UCSD-AML1 (cell line): ENCODE data around the gene SIN3B.
"Not testable (repeated sequence)": the region's sequence is repeated elsewhere in the genome, so short reads cannot be mapped to it uniquely, and the experiment has no call there.

Source experiments
- DNase-seq: peaks from one replicate; lab custom pipeline; 2025; ENCODE audit not compliant: unreplicated experiment; lab: John Stamatoyannopoulos, UW

Gene SIN3B

DNA sequence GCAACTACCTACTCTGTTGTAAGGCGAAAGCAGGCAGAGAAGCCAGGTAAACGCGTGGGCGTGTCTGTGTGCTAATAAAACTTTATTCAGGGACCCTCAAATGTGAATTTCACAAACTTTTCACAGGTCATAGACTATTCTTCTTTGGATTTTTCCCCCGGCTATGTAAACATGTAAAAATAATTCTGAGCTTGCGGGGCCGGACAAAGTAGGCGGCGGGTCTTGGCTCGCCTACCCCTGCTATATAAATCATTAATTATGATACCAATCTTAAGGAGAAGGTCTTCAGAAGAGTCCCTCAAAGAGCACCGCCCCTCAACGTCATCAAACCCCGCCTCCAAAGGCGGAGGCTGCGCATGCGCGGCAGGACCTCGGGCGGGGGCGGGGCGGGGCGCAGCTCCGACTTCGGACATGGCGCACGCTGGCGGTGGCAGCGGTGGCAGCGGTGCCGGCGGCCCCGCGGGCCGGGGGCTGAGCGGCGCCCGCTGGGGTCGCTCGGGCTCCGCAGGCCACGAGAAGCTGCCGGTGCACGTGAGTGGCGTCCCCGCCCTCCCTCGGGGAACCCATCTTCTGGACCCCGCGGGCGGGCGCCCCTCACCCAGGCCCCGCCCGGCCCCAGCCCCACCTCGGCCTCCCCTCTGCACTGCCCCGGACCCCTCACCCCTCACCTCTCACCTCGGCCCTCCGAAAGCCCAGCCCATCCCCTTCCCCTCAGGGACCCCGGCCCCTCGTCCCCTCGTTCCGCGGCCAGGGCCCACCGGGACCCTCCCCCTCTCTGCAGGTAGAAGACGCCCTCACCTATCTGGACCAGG is at the start of gene SIN3B:
Gene SIN3B (plus strand): TSS at position 389 of the 812 bp plus-strand sequence. CDS start 23 bp downstream, at position 412.
- peak; percentile 94 for DNase-seq

- DNase-seq = no peak
These were observed 49.5 kb upstream of the SIN3B start for GRCh38 chr19:16779539-16780163.

DNA sequence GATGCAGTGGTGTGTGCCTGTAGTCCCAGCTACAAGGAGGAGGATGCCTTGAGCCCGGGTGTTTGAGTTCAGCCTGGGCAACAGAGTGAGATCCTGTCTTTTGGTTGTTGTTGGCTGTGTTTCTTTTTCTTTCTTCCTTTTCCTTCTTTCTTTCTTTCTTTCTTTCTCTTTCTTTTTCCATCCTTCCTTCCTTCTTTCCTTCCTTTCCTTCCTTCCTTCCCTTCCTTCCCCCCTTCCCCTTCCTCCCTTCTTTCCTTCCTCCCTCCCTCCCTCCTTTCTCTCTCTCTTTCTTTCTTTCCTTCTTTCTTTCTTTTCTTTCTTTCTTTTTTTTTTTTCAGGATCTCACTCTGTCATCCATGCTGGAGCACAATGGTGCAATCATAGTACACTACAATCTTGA is 46.5 kb upstream of the SIN3B start:
- DNase-seq = no peak

DNA sequence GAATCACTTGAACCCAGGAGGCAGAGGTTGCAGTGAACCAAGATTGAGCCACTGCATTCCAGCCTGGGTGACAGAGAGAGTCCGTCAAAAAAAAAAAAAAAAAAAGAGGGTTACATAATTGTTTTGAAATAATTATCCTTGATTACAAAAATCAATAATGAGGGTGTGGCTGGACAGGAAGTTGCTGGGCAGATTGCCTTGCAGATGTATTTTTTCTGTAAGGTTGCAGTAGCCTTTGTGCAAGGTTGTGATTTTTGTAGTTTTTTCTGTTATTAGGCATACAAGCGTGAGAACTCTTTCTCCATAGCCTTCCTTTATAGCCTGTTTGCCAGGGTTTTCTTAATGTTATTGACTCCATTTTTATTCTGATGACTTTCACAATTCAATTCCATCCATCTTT is 40.7 kb upstream of the SIN3B start:
- no peak for DNase-seq

- DNase-seq = no peak
These were observed 40.0 kb upstream of the SIN3B start for GRCh38 chr19:16789238-16789637.

DNA sequence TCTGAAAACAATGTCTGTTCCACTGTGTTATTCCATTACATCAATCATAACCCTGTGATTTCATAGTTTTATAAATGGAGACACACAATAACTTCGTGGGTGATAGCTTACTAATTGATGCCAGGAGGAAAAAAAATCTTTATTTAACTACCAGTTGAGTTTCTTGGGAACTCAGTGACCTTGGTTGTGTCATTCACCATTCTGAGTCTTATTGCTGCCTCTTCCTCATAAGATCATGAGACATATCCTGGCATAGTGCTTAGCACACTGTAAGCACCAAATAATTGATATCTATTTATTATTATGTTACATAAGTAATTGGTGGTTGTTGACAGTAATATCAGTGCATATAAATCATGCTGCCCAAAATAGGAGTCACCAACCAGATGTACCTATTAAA is 39.1 kb upstream of the SIN3B start:
- DNase-seq = no peak

- DNase-seq = no peak
These were observed 37.3 kb upstream of the SIN3B start for GRCh38 chr19:16791942-16792341.

- no peak for DNase-seq
These were observed 34.4 kb upstream of the SIN3B start for GRCh38 chr19:16794456-16795441.

GRCh38 chr19:16795731-16796130 is 33.5 kb upstream of the SIN3B start:
- no peak for DNase-seq

GRCh38 chr19:16797876-16798275 is 31.3 kb upstream of the SIN3B start:
- DNase-seq = no peak

DNA sequence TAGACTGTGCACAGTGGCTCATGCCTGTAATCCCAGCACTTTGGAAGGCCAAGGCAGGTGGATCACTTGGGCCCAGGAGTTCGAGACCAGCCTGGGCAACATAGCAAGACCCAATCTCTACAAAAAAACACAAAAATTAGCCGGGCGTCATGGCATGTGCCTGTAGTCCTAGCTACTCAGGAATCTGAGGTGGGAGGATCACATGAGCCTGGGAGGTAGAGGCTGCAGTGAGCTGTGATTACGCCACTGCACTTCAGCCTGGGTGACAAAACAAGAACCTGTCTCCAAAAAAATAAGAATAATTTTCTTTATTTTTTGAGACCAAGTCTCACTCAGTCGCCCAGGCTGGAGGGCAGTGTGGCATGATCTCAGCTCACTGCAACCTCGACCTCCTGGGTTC is 30.9 kb upstream of the SIN3B start:
- DNase-seq = not testable (repeated sequence)

DNA sequence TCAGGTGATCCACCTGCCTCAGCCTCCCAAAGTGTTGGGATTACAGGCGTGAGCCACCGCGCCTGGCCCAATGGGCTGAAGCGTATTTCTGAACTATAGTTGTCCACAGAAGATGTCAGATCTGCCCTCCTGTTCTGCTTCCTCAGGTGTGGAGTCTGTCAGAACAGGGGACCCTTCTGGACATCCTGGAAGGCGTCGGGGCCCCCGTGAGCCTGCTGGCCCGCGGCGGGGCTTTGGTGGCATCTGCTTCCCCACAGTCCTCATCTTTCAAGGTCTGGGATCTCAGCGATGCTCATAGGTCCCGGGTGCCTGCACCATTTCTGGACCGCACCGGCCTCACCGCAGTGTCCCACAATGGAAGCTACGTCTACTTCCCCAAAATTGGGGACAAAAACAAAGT is 29.5 kb upstream of the SIN3B start:
- DNase-seq = no peak

DNA sequence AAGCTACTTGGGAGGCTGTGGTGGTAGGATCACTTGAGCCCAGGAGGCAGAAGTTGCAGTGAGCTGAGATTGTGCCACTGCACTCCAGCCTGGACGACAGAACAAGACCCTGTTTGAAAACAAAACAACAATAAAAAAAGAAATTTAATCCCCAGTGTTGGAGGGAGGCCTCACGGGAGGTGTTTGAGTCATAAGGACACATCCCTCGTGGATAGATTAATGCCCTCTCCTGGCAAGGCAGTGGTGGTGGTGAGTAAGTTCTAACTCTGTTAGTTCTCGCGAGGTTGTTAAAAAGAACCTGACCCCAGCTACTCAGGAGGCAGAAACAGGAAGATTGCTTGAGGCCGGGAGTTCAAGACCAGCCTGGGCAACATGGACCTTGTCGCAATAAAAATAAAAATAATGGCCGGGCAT is 27.6 kb upstream of the SIN3B start:
- DNase-seq = no peak

- DNase-seq = no peak
These were observed 25.0 kb upstream of the SIN3B start for GRCh38 chr19:16804176-16804575.

DNA sequence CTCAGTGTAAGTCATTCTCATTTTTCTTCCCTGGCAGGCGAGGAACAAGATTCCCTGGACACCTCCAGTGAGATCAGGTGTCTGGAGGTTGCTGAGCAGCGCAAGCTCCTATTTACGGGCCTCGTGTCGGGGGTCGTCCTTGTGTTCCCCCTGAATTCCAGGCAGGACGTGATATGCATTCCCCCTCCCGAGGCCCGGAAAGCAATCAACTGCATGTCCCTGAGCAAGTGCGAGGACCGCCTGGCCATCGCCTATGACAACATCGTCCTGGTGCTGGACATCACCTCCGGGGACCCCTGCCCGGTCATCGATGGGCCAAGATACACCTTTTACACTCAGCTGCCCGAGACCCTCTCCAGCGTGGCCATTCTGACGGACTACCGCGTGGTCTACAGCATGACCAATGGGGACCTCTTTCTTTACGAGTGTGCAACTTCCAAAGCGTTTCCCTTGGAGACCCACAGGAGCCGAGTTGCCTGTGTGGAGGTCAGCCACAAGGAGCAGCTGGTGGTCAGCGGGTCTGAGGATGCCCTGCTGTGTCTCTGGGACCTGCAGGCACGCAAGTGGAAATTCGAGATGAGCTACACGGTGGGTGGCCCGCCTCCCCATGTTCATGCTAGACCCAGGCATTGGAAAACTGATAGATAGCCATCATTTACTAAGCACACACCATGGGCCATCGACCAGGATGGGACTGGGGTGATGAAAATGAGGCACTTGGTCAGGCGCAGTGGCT is 21.5 kb upstream of the SIN3B start:
- no peak for DNase-seq

DNA sequence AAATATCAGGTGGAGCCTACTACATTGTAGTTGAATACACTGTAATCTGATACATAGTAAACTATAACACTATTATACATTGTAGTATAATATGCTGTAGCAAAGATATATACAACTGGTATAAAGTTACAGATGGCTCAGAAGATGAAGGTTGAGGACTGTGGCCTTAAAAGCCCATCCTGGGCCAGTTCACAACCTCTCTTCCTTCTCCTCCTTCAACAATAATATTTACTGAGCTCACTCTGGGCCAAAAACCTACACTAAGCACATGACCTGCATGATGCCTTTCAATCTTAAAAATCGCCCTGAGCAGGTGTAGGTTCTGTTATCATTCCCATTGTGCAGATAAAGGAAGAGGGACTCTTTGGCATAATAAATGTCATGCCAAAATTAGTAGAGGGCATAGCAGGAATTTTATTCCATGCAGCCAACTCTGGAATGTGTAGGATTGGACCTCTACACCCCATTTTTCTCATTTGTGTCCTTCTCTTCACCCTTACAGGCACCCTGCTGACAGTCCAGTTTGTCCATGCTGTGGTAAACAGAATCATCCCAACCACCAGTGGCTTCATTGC is 14.6 kb upstream of the SIN3B start:
- DNase-seq = no peak

- no peak for DNase-seq
These were observed 9.1 kb upstream of the SIN3B start for GRCh38 chr19:16820056-16820455.

DNA sequence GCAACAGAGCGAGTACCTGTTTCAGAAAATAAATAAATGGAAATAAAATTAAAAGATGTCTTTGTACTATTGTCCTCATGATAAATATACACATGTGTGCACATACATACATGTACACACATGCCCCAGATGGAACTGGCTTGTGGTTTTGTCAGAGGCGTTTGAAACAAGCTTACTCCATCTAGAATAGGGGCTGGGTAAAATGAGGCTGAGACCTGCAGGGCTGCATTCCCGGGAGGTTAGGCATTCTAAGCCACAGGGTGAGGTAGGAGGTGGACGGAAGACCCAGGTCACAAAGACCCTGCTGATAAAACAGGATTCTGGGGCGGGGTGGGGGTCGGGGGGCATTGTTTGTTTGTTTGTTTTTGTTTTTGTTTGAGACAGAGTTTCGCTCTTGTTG is 8.1 kb upstream of the SIN3B start:
- no peak for DNase-seq

- no peak for DNase-seq
These were observed 6.5 kb upstream of the SIN3B start for GRCh38 chr19:16822648-16823047.

DNA sequence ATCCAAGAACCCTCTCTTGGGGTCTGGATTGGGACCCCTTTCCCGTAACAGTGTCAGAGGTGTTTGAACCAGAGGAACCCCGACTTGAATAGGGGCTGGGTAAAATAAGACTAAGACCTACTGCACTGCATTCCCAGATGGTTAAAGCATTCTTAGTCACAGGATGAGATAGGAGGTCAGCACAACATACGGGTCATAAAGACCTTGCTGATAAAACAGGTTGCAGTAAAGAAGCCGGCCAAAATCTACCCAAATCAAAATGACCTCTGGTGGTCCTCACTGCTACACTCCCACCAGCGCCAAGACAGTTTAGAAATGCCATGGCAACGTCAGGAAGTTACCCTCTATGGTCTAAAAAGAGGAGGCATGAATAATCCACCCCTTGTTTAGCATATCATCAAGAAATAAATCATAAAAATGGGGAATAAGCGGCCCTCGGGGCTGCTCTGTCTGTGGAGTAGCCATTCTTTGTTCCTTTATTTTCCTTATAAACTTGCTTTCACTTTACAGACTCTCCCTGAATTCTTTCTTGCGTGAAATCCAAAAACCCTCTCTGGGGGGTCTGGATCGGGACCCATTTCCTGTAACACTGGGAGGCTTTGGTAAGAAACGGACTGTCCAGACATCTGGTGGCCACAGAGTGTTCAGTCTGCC is 4.4 kb upstream of the SIN3B start:
- DNase-seq = no peak
